NAMALWA (cell line): ENCODE data around the gene NEK2.
A peak's percentile ranks its signal among the peaks of the same experiment; 100 is the strongest.
"Not testable (repeated sequence)": the region's sequence is repeated elsewhere in the genome, so short reads cannot be mapped to it uniquely, and the experiment has no call there.

Source experiments
- DNase-seq: peaks from one replicate; pipeline ENCODE4 v3.0.0-alpha.2; 2015; ENCODE audit warnings: low spot score

The NEK2 gene

DNA sequence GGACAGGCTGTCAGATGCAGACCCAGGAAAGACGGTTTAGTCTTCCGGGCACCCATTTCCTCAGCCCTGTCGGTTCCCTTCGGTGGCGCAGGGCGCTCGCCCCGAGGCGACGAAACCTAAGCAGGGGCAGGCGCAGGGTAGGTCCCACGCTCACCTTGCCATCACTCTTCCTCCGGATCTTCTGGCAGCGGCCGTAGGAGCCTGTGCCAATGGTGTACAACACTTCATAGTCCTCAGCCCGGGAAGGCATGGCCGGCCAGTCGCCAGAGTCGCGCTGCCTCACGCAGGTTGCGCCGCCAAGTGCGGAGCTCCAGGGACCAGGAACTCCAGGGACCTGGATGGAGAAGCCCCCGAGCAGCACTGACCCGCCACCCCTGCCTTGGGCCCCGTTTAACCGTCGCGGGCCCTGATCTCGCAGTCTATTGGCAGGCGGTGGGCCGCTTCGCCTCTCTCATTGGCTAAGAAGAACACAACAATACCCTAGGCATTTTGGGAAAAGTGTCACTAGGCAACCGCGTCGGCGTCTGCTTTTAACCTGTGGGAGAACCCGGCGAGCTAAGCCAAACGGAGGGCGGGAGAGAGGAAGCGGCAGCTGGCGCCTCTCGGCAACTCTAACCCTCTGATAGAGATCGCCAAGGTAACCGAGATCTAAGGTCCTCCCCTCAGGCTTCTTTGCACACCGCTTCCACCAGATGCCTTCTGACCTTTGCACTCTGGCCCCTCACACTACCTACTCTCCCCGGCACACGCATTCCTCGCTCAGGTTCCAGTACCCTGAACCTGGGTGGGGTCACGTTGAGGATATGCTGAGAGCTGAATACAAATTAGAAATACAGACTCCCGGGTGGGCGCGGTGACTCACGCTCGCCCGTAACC is at the start of gene NEK2:
Gene NEK2, minus strand, starts transcription at position 392 of the 876 bp plus-strand sequence. Its CDS starts 142 bp downstream, at position 250.
- peak; percentile 95 for DNase-seq

DNA sequence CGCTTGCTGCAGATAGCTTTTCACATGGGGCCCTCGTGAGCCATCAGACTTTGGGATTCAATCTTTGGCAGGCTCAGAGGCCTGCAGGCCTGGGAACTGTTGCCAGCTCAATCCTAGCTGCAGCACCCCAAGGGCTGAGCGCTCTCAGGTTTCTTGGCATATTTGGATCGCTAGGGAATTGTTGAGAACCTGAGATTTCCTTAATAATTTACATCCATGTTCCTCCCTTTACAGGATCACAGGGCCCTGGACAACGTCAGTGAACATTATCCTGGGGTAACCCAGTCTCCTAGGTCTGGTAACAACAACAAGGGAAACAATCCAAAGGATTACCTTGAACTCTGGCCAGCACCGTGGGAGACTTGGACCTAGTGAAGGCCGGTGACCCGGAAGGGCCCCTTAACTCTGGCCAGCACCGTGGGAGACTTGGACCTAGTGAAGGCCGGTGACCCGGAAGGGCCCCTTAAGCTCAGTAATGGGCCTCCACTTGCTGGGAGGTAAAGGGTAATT is 49.3 kb upstream of the NEK2 start:
- DNase-seq, result no peak

DNA sequence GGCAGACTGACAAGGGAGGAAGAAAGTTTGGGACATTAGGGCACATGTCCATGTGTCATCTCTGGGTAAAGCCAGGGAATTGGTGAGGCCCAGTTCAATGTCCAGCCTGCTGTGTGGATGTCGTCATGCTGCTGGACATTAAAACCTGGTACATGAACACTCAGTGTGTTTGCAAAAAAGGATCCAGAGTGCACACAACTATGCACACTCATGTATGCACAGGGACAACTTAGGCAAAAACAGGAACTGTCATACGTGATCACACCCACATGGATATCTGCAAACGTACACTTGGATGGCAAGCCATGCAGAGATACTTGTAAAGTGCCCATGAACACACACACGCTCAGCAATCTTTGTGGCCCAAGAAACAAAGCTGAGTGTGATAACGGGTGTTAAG is 47.9 kb upstream of the NEK2 start:
- DNase-seq, result no peak

DNA sequence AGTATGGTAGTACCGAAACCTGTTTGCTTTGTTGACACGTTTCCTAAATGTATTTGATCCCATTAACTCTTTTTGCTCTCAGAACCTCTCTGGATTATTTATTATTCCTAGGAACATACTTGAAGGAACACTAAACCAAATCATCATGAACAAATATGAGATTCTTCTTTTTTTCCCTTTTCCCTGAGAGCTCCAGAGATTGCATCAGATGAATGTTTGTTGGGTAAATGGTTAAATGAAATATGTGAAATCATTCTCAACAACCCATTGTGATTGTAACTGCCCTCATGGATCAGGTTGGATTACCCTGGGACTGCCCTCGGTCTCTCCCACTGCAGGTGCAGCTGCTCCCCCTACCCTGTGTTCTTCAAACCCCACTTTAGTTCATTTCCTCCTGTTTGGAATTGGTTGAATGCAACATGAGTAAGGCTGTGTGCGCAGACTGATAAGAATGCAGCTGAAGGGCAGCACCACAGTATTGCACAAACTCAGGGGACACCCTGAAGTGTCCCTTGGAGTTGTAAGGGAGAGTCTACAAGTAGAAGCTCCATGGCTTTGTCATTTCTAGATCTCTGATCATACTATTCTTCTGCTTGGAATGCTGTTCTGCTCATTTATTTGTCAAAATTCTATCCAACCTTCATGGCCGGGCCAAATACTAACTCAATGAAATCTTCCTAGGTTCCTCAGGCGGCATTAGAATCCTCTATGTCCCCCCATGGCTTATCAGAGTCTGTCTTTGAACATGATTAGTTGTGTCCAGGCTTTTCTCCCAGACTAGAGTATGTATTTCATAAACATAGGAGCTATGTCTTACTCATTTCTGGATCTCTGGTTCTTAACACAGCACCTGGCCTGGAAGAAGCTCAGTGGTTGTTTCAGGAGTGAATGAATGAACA is 47.1 kb upstream of the NEK2 start:
- no peak for DNase-seq

DNA sequence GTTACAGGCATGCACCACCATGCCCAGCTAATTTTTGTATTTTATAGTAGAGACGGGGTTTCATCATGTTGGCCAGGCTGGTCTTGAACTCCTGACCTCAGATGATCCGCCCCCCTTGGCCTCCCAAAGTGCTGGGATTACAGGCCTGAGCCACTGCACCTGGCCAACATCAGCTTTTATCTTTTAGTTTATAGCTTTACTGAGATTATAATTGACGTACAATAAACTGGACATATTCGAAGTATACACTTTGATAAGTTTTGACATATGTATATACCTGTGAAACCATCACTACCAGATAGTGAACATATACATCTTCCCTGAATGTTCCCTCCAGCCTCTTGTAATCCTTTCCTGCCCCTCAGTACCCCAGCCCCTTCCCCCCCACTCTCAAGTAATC is 41.1 kb upstream of the NEK2 start:
- DNase-seq, result not testable (repeated sequence)

DNA sequence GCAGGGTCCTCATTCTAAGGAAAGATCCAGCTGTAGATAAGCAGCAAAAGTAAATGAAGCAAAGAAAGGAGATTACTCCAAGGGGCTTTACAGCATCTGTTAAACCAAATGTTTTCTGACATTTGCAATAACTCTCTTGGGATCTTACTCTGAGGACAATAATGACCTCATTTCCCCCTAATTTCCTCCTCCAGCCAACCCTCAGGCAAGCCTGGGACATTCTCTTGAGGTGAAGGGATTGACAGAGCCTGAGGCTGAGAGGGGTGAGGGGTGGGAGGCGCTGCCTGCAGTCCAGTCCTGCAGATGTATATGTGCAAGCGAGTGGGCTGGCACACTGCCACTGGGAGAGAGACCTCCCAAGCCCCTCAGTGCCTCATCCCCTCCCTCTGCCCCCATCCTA is 40.5 kb upstream of the NEK2 start:
- peak; percentile 36 for DNase-seq

DNA sequence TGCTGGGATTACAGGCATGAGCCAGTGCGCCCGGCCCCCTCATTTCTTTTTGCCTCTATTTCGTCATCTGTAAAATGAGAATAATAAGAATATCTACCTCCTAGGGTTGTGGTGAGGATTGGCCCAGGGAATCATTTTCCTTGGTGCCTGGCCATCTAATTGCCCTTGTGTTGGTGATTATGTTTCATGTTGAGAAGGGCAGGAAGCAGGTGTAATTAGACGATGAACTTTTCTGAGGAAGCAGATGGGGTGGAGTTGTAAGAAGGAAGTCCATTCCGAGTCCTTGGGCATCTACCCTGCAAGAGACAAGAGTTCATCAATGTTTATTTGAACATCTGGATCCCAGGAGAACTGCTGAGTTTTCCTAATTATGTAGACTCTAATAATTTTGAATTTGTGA is 38.7 kb upstream of the NEK2 start:
- DNase-seq, result no peak

DNA sequence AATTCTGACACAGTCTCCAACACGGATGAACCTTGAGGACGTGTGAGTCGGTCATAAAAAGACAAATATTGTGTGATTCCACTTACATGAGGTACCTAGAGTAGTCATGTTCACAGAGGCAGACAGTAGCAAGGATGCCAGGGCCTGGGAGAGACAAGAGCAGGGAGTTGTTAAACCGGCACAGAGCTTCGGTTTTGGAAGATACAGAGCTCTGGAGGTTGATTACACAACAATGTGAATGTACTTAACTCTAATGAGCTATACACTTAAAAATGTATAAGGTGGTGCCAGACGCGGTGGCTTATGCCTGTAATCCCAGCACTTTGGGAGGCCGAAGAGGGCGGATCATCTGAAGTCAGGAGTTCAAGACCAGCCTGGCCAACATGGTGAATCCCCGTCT is 37.8 kb upstream of the NEK2 start:
- no peak for DNase-seq

DNA sequence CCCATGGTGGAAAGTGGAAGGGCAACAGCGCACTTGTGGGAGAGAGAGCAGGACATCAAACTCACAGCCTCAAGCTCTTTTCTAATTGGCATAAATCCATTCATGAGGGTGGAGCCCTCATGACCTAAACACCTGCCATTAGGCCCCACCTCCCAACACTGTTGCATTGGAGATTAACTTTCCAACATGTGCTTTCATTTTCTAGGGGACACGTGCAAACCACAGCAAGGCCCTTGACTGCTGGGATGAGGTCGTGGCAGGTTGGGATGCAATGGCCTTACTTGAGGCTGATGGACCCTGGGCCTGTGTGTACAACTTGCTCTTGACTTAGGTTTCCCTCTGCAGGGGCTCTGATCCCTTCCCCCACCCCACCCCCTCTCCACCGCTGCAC is 35.9 kb upstream of the NEK2 start:
- DNase-seq, result peak; percentile 54

DNA sequence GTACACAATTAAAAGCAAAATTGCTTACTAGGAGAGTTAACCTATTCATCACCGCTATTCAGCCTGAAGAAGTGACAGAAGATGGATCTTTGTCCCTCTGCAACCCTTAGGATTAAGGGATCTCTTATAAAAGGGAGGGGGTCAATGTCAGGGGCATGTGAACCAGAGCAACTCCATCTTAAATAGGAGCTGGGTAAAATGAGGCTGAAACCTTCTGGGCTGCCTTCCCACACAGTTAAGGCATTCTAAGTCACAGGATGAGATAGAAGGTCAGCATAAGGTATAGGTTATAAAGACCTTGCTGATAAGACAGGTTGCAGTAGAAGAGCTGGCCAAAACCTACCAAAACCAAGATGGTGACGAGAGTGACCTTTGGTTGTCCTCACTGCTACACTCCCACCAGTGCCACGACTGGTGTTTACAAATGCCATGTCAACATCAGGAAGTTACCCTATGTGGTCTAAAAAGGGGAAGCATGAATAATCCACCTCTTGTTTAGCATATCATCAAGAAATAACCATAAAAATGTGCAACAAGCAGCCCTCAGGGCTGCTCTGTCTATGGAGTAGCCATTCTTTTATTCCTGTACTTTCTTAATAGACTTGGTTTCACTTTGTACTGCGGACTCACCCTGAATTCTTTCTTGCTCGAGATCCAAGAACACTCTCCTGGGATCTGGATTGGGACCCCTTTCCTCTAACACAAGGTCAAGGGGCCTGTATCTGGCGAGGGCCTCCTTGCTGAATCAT is 35.3 kb upstream of the NEK2 start:
- no peak for DNase-seq

DNA sequence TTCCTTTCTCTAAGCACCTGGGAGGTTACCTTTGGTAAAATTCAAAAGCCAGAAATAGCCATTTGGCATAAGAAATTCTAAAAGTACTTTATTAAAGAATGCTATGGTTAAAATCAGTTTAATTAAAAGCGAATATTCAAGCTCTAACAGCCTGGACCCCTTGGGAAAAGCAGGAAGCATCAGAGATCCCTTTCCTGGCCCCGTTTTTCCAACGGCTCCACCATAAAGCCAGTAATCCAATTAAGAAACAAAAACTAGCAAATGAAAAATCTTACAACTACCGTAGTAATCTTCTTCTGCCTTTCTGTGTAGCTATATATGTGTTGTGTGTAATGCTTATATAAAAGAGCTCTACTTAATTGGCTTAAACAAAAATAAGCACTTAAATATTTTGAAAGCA is 33.5 kb upstream of the NEK2 start:
- no peak for DNase-seq

DNA sequence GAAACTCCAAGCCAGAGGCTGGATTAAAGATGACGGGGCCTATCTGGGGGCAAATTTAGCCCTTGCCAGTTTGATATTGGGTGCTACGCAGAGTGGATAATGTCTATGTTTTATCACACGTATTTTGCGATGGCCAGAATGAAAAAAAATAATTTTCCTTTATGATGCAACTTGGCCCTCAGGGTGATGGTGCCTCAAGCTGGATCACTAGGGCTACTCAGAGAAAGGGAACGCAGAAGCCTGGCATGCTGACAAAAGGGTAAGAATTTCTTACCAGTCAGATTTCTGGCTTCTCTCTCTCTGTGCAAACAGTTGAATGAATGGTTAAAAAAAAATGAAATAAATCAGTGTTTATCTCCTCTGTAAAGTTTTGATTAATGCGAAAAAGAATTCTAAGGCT is 32.6 kb upstream of the NEK2 start:
- no peak for DNase-seq

DNA sequence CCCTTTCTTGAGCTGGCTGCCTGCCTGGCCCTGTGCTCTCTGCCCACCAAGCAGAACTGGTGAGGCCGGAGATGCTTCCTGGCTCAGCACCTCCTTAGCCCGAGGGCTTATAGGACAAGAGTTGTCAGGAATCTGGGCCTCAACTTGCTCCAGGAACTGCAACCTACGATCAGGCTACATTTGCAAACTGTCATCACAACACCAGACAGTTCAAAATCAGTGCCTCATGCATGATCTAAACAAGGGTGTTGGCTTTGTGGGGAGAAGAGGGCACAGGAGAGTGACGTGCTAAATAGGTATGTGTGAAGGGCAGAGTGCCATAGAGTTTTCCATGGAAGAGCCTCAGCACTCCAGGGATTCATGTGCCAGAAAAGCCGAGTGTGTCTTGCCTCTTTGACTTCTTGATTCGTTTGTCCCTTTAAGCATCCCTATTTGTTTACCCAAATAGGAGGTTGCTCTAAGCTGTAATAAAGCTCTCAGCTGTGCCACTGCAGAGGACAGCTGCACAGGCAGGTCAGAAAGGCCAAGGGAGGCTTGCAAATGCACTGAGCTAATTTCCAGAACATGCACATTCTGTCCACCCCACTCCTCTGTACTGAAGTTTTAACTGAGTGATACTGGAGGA is 30.2 kb upstream of the NEK2 start:
- DNase-seq, result no peak

DNA sequence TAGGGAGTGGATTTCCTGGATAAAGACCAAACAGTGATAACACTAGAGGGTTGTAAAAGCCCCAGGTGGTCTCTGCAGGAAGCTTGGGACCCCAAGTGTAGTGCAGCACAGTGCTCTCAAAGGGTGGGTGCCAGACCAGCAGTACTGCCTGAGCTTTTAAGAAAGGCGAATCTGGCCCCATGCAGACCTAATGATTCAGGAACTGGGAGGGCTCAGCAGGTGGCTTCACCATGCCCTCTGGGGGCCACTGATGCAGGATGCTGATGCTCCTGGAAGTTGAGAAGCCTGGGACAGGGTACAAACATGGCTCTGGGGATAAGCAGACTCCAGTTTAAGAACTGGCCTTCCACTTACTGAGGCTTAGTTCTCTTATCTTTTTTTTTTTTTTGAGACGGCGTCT is 29.1 kb upstream of the NEK2 start:
- DNase-seq, result no peak

DNA sequence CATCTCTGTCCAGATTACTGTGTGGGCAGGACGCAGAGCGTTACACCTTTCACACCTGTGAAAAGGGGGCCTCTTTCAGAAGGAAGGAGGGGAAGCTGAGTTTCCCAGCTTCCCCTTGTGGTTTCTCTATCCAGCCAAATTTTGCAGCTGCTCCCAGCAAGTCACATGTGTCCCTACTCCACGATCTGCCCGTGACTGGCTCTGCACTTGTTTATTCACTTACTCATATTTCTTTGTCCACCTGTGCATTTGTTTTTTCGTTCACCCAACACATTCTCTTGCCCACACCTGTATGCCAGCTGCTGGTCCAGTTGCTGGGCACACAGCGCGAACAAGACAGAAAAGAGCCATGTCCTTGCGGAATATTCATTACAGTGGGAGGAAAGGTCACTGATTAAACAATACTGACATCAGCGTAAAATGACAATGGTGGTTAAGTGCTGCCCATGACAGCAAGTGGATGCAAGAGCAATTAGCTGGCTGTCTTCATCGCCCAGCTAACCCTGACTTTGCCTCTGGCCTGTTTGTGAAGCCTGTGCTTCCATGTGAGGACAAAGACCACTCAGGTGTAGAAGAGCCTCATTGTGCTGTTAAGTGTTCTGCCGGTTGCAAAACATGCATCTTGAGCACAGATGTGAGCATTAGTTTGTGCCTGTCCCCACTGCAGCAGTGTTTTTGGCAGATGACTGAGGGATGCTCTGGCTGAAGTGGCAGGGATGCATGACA is 28.6 kb upstream of the NEK2 start:
- DNase-seq, result no peak

DNA sequence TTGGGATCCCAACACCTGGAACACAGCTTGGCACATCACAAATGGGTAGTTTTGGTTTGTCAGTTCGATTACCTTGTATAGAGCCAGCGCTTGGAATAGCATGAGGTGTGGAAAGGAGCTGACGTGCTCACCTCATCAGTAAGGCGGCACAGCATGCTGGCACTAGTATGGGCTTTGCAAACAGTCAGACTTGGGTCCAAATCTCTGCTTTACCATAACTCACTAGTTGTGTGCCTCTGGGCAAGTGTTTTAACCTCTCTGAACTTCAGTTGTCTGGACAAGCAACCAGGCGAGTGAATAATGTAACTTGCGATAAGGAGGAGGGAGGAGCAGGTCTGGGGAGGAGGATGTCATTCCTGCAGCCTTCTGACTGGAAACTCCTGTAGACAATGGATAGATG is 26.3 kb upstream of the NEK2 start:
- DNase-seq, result no peak

DNA sequence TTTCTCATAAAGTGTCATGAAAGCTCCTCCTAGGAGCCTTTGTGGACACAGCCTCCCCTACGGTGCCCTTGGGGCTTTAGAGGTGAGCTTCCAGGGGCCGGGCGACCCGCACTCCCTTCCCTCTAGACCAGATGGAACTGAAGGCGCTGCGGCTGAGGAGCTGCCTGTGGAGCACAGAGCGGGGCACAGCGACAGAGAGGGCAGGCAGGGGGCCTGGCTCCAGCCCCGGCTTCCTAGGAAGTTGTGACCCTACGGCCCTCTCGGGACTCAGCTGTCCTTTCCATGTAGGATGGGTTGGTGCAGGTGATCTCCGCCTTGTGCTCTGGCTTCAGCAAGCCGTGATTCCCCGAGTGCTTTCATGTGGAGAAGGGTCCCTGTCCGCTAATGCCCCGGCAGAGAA is 23.6 kb upstream of the NEK2 start:
- DNase-seq, result no peak

DNA sequence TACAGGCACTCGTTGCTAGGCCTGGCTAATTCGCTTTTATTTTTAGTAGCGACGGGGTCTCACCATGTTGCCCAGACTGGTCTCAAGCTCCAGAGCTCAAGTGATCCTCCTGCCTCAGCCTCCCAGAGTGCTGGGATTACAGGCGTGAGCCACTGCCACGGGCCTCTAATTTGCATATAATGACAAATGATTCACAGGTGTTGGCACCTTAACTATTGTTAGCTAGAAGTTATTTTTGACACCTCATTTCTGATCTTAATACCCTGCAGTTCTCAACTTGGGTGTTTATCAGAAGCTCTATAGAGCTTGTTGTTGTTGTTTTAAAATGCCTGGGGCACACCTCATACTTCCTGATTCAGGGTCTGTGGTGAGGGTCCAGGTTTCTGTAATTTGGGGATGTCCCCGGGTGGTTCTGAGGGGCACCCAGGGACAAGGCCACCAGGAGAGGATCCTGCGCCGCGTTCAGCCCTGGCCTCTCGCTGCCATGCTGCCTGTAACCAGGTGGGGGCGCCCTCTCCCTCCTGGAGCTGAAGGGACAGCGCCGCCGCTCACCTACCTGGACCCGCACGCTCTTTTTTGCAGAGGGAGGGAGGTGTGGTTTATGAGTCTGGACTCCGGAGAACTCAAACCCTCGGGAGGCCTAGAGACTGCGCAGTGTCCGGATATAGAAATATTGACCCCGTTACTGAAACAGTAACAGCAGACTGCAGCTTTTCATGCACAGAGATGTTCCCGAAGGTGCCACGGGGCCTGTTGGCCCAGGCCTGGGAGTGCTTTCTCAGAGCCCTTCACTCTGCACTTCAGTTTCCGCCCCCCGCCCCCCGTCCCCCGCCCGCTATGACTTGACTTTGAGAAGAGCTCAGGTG is 23.0 kb upstream of the NEK2 start:
- DNase-seq, result peak; percentile 79

DNA sequence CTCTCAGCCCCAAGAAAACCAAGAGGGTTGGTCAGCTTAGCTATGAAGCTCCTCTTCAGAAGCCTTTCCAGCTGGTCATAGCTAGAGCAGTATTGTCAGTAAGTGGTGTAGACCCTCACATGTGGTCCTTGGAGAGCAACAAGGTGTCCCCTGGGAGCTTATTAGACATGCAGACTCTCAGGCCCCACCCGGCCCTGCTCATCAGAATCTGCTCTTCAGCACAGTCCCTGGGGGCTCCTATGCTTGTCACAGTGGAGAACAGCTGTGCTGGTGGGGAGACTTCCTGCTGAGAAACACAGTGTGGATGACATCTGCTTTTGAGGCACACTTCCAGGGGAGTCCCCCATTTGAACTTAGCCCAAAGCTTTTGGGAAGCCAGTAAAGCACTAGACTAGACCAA is 21.9 kb upstream of the NEK2 start:
- peak; percentile 94 for DNase-seq
